ENCODE measurements around the gene NPEPL1.
"Not testable (repeated sequence)": the region's sequence is repeated elsewhere in the genome, so short reads cannot be mapped to it uniquely, and the experiment has no call there.

The NPEPL1 gene

DNA sequence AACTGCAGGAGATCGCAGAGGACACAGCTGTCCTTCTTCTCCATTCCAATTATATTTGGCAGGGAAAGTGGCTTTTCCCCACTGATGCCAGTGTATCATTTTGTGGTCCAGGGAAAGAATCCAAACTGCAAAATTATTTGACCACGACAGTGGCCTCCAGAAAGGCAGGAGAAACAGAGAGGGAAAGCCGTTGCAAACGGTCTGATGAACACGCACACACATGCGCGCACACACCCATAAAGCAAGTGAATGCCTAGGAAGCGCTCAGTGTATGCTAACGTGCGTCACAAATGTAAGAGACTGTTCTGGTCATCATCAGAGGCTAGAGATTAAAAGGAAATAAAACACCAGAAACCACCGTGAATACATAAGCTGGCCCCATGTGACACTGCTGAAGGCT lies 54.0 kb downstream of the NPEPL1 start:
- TF ChIP-seq, protein P1, sequence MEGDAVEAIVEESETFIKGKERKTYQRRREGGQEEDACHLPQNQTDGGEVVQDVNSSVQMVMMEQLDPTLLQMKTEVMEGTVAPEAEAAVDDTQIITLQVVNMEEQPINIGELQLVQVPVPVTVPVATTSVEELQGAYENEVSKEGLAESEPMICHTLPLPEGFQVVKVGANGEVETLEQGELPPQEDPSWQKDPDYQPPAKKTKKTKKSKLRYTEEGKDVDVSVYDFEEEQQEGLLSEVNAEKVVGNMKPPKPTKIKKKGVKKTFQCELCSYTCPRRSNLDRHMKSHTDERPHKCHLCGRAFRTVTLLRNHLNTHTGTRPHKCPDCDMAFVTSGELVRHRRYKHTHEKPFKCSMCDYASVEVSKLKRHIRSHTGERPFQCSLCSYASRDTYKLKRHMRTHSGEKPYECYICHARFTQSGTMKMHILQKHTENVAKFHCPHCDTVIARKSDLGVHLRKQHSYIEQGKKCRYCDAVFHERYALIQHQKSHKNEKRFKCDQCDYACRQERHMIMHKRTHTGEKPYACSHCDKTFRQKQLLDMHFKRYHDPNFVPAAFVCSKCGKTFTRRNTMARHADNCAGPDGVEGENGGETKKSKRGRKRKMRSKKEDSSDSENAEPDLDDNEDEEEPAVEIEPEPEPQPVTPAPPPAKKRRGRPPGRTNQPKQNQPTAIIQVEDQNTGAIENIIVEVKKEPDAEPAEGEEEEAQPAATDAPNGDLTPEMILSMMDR (IDR thresholded peaks at IDR 0.05; ENCODE audit: extremely low read depth, missing control alignments), result no peak
- DNase-seq (ENCODE audit: low spot score), result no peak

DNA sequence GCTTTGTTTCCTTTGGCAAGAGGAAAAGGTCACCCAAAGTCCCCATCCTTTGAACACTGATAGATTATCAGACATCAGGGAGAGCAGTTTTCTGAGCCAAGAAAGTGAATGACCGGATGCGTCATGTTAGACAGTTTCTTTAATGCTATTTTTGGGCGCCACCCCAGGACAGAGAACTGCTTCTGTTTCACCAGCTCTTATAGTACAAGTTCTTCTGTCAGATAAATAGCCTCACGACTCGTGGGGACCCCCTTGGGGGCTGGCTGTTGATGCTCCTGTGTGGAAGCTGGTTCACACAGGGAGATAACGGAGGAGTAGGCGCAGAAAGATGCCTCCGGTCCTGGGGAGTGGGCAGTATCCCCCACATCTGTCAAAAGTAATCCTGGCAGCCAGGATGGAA lies 54.6 kb downstream of the NPEPL1 start:
- no peak for DNase-seq (ENCODE audit: low spot score)
- TF ChIP-seq, protein P1 (IDR thresholded peaks at IDR 0.05; ENCODE audit: extremely low read depth, missing control alignments), result no peak

DNA sequence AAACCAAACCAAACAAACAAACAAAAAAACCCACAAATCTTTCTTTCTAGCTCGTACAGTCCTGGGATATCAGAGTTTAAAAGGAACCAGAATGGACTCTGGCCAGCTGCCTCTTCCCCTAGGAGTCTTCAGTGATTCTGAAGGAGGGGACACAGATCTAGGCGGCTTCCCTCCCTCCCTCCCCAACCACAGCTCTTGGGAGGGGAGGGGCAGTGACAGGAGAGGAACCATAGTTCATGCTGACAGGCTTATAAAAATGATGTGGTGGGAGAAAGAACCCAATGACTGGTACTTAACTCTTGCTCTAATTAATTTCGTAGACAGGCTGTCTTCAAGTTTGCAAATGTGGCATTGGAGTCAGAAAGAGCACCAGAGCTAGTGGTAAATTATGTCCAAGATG lies 56.0 kb downstream of the NPEPL1 start:
- TF ChIP-seq, protein P1 (IDR thresholded peaks at IDR 0.05; ENCODE audit: extremely low read depth, missing control alignments), result no peak
- DNase-seq (ENCODE audit: low spot score), result no peak

DNA sequence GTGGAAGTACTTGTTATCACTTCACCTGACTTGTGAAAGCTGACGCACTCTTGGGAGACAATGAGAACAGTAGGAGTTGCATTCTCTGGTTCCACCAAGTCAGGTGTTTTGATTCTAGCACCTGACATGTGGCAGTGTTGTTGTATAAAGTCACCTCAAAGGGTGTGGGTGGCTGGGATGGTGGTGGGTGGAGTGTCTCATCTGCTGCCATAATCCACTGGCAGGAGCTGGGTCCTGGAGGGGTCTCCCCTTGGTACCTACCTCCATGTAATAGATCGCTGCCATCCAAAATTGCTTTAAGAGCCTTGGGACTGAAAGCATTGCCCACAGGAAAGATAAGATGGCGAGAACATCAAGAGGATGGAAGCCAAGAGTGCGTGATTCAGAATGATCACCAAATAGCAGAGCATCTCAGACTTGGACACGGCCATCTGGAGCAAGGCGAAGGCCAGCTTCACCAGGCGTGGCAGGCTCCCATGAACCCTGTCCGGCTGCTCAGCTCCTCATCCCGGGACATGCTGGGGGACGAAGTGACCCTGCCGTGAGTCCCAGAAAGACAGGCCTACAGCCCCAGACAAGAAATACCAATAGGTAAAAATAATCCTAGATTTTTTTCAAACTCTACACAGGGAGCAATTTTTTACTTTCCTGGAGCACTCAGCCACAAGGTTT lies 56.6 kb downstream of the NPEPL1 start:
- no peak for DNase-seq (ENCODE audit: low spot score)
- TF ChIP-seq, protein P1 (IDR thresholded peaks at IDR 0.05; ENCODE audit: extremely low read depth, missing control alignments), result no peak

DNA sequence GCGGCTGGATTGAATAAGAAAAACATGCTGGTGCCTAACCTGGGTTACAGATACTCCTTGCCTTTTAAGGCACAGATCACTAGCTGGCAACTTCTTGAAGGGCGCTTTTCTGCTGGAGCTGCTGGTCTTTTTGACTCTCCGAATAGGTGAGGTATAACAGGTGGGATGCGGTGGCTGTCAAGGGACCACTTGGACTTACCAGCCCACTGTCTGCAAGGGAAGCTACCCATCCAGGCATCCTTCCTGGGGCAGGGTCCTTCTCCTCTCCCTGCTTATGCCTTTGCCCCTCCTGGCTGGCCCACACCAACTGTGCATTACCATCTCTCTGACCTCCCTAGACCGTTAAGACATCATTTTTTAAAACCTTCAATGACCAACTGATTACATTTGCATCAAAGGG lies 57.4 kb downstream of the NPEPL1 start:
- TF ChIP-seq, protein P1 (IDR thresholded peaks at IDR 0.05; ENCODE audit: extremely low read depth, missing control alignments), result no peak
- DNase-seq (ENCODE audit: low spot score), result no peak

DNA sequence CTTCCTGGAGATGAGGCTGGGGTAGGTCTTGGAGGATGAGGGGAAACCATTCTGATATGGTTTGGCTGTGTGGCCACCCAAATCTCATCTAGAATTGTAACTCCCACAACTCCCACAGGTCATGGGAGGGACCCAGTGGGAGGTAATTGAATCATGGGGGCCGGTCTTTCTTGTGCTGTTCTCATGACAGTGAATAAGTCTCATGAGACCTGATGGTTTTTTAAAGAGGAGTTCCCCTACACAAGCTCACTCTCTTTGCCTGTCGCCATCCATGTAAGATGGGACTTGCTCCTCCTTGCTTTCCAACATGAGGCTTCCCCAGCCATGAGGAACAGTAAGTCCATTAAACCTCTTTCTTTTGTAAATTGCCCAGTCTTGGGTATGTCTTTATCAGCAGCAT lies 58.1 kb downstream of the NPEPL1 start:
- DNase-seq (ENCODE audit: low spot score), result not testable (repeated sequence)

DNA sequence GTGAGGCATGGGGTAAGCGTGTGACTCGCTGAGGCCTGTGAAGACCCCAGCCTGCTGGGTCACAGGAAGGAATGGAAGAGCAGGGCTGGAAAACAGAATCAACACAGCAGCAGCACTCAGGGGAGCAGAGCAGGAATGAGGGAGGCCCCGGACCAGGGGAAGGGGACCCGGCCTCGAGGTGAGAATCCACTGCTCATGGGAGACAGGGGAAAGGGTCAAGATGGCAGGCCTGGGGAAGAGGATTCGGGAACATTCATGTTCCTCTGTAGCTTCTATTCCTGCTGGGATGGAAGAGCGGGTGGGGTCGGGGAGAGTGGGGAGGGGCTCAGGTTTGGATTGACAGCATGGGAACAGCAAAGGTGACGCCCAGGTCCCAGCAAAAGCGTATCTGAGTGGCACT lies 59.4 kb downstream of the NPEPL1 start:
- DNase-seq (ENCODE audit: low spot score), result no peak
- TF ChIP-seq, protein P1 (IDR thresholded peaks at IDR 0.05; ENCODE audit: extremely low read depth, missing control alignments), result no peak

DNA sequence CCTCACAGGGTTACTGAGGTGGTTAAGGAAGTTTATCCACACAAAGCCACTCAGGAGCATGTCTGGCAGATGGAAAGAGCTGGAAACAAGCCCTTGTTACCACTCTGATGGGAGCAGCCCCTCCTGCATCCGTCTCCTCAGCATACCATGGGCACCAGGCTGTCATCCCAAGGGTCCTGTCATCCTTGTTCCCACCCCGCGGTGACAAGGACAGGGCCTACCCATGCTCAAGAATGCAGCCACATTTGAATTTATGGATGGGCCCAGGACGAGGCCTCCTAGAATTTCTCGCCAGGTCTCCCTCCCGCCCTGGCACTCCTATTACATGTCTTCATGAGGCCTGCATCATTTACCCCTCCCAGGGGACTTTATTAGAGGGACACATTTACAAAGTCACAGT lies 60.0 kb downstream of the NPEPL1 start:
- DNase-seq (ENCODE audit: low spot score), result no peak
- TF ChIP-seq, protein P1 (IDR thresholded peaks at IDR 0.05; ENCODE audit: extremely low read depth, missing control alignments), result no peak

Data from GM20000 (cell line).